GM12892 (cell line): ENCODE data around the gene CAGE1.

Experiments used
- POLR2A ChIP-seq: IDR thresholded peaks from 2 replicates; pipeline ENCODE4 v1.6.1; 2011; ENCODE audit warnings: low read depth, low read length, control low read depth
- POLR2AphosphoS5 ChIP-seq: IDR thresholded peaks from 2 replicates; pipeline ENCODE4 v1.6.1; 2011; ENCODE audit warnings: low read depth, low read length, control low read depth
- TAF1 ChIP-seq: IDR thresholded peaks from 2 replicates; pipeline ENCODE4 v1.6.1; 2011; ENCODE audit warnings: low read depth, mild to moderate bottlenecking, control low read depth, low read length, borderline replicate concordance

GRCh38 chr6:7414811-7415210 is 25.3 kb upstream of the CAGE1 start:
- TF ChIP-seq POLR2AphosphoS5 (no peak), POLR2A (no peak), TAF1 (no peak)
